ENCODE measurements around the gene RHO.
"Not testable (repeated sequence)": the region's sequence is repeated elsewhere in the genome, so short reads cannot be mapped to it uniquely, and the experiment has no call there.

The RHO gene

GRCh38 chr3:129490273-129490675 is 38.2 kb upstream of the RHO start:
- no peaks in the 10 kb centered on the region for H4K20me1 ChIP-seq (ENCODE audit: insufficient read depth, low read length, poor library complexity, severe bottlenecking)
- no peaks in the 10 kb centered on the region for H3K9me2 ChIP-seq (replicated peaks; ENCODE audit: low read depth, low read length)
- no peaks in the 10 kb centered on the region for H3K27me3 ChIP-seq (ENCODE audit: insufficient read depth, low read length, poor library complexity, severe bottlenecking)
- H3K36me3 ChIP-seq (ENCODE audit: insufficient read depth, low read length), result no peaks in the 10 kb centered on the region; the same call in 1 of the 2 replicates
- no peak overlapping the region for H3K4me3 ChIP-seq (ENCODE audit: low read length, poor library complexity, severe bottlenecking)
- TF ChIP-seq CTCF (conservative IDR thresholded peaks at IDR 0.05; ENCODE audit: low read length) (peak; percentile 90), EZH2phosphoT487 (IDR thresholded peaks at IDR 0.05; ENCODE audit: borderline replicate concordance) (no peak)
- H3K9ac ChIP-seq (ENCODE audit: low read depth, low read length, poor library complexity, severe bottlenecking), result no peak overlapping the region
- H3K79me2 ChIP-seq (ENCODE audit: insufficient read depth, low read length), result no peaks in the 10 kb centered on the region
- no peaks in the 10 kb centered on the region for H3K9me3 ChIP-seq (ENCODE audit: insufficient read depth, low read depth, low read length)
- H3K4me2 ChIP-seq (ENCODE audit: low read depth, low read length, poor library complexity, severe bottlenecking), result no peak overlapping the region
- H3F3A ChIP-seq (ENCODE audit: low read depth), result no peaks in the 10 kb centered on the region
- H2AFZ ChIP-seq (ENCODE audit: low read length), result no peak overlapping the region
- H3K4me1 ChIP-seq (ENCODE audit: insufficient read depth, low read length, poor library complexity, severe bottlenecking), result no peaks in the 10 kb centered on the region

DNA sequence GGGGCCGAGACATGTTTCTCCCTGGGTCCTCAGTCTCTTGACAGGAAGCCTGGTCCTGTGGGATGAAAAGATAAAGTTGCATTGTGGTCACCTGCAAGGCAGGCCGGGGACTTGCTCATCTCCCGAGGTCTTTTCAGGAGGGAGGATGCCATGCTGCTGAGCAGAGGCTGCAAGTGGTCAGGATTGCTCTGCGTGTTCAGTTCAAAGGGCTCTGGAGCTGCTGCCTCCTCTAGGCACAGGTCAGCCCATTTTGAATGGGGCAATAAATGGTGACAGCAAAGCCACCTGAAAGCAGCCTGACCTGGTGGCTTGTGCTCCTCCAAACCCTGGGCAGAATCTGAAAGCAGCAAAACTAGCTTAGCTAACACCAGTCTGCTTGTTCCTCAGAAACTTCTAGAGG is 37.4 kb upstream of the RHO start:
- H3K4me2 ChIP-seq (ENCODE audit: low read depth, low read length, poor library complexity, severe bottlenecking); H3K4me3 ChIP-seq (ENCODE audit: low read length, poor library complexity, severe bottlenecking); H3F3A ChIP-seq (ENCODE audit: low read depth): not testable (repeated sequence)

GRCh38 chr3:129491794-129492193 is 36.6 kb upstream of the RHO start:
- no peak for TF ChIP-seq CTCF (conservative IDR thresholded peaks at IDR 0.05; ENCODE audit: low read length)
- no peak for TF ChIP-seq EZH2phosphoT487 (IDR thresholded peaks at IDR 0.05; ENCODE audit: borderline replicate concordance)
- Histone ChIP-seq H3K4me1 (ENCODE audit: insufficient read depth, low read length, poor library complexity, severe bottlenecking) (no peaks in the 10 kb centered on the region), H3F3A (ENCODE audit: low read depth) (no peaks in the 10 kb centered on the region), H3K4me2 (ENCODE audit: low read depth, low read length, poor library complexity, severe bottlenecking) (no peak overlapping the region), H3K9me2 (replicated peaks; ENCODE audit: low read depth, low read length) (no peaks in the 10 kb centered on the region), H3K4me3 (ENCODE audit: low read length, poor library complexity, severe bottlenecking) (no peak overlapping the region), H3K27me3 (ENCODE audit: insufficient read depth, low read length, poor library complexity, severe bottlenecking) (no peaks in the 10 kb centered on the region), H3K79me2 (ENCODE audit: insufficient read depth, low read length) (no peaks in the 10 kb centered on the region), H3K9me3 (ENCODE audit: insufficient read depth, low read depth, low read length) (no peaks in the 10 kb centered on the region), H2AFZ (ENCODE audit: low read length) (no peak overlapping the region), H4K20me1 (ENCODE audit: insufficient read depth, low read length, poor library complexity, severe bottlenecking) (no peaks in the 10 kb centered on the region), H3K36me3 (ENCODE audit: insufficient read depth, low read length) (no peaks in the 10 kb centered on the region; the same call in 1 of the 2 replicates), H3K9ac (ENCODE audit: low read depth, low read length, poor library complexity, severe bottlenecking) (no peak overlapping the region)

More for the DNA sequence above, 37.4 kb upstream of the RHO start:
- not testable (repeated sequence) for H3K9me3 ChIP-seq (ENCODE audit: insufficient read depth, low read depth, low read length); H3K27me3 ChIP-seq (ENCODE audit: insufficient read depth, low read length, poor library complexity, severe bottlenecking); H3K79me2 ChIP-seq (ENCODE audit: insufficient read depth, low read length); H3K9me2 ChIP-seq (replicated peaks; ENCODE audit: low read depth, low read length); H2AFZ ChIP-seq (ENCODE audit: low read length); H4K20me1 ChIP-seq (ENCODE audit: insufficient read depth, low read length, poor library complexity, severe bottlenecking); H3K36me3 ChIP-seq (ENCODE audit: insufficient read depth, low read length); H3K4me1 ChIP-seq (ENCODE audit: insufficient read depth, low read length, poor library complexity, severe bottlenecking); H3K9ac ChIP-seq (ENCODE audit: low read depth, low read length, poor library complexity, severe bottlenecking)

- no peak overlapping the region for H2AFZ ChIP-seq (ENCODE audit: low read length)
These were observed 35.7 kb upstream of the RHO start for GRCh38 chr3:129492691-129493090.

More at GRCh38 chr3:129492691-129493090, 35.7 kb upstream of the RHO start:
- Histone ChIP-seq H3K9ac (ENCODE audit: low read depth, low read length, poor library complexity, severe bottlenecking) (no peak overlapping the region), H3K9me2 (replicated peaks; ENCODE audit: low read depth, low read length) (no peaks in the 10 kb centered on the region), H3K4me2 (ENCODE audit: low read depth, low read length, poor library complexity, severe bottlenecking) (no peak overlapping the region), H4K20me1 (ENCODE audit: insufficient read depth, low read length, poor library complexity, severe bottlenecking) (no peaks in the 10 kb centered on the region), H3K27me3 (ENCODE audit: insufficient read depth, low read length, poor library complexity, severe bottlenecking) (no peaks in the 10 kb centered on the region), H3F3A (ENCODE audit: low read depth) (no peaks in the 10 kb centered on the region), H3K4me1 (ENCODE audit: insufficient read depth, low read length, poor library complexity, severe bottlenecking) (no peaks in the 10 kb centered on the region), H3K79me2 (ENCODE audit: insufficient read depth, low read length) (no peaks in the 10 kb centered on the region), H3K9me3 (ENCODE audit: insufficient read depth, low read depth, low read length) (no peaks in the 10 kb centered on the region), H3K4me3 (ENCODE audit: low read length, poor library complexity, severe bottlenecking) (no peak overlapping the region), H3K36me3 (ENCODE audit: insufficient read depth, low read length) (no peaks in the 10 kb centered on the region; the same call in 1 of the 2 replicates)
- TF ChIP-seq CTCF (conservative IDR thresholded peaks at IDR 0.05; ENCODE audit: low read length), result no peak
- no peak for TF ChIP-seq EZH2phosphoT487 (IDR thresholded peaks at IDR 0.05; ENCODE audit: borderline replicate concordance)
